Erythroblast (primary cell): ENCODE measurements around the gene DNAH10.

Experiments used
- DNase-seq, 2 experiments: peaks; one replicate each; lab custom pipeline; 2025; lab: John Stamatoyannopoulos, UW
- GATA1 ChIP-seq: IDR thresholded peaks from 2 replicates; pipeline ENCODE4 v1.6.1; 2011; ENCODE audit warnings: low read depth, mild to moderate bottlenecking, control low read depth, low read length, moderate library complexity
- POLR2A ChIP-seq: IDR thresholded peaks from 2 replicates; pipeline ENCODE4 v1.6.1; 2011; ENCODE audit warnings: mild to moderate bottlenecking, low read length

DNAH10 gene

GRCh38 chr12:123794027-123794426 lies 31.9 kb downstream of the DNAH10 start:
- TF ChIP-seq GATA1 = no peak
- TF ChIP-seq POLR2A = no peak
- DNase-seq = no peak

- DNase-seq = no peak
- TF ChIP-seq POLR2A (no peak), GATA1 (no peak)
Measured at GRCh38 chr12:123798518-123798917, 36.4 kb downstream of the DNAH10 start.

- no peak for DNase-seq
- TF ChIP-seq GATA1 (no peak), POLR2A (no peak)
Measured at GRCh38 chr12:123799227-123799626, 37.1 kb downstream of the DNAH10 start.

- TF ChIP-seq GATA1 = no peak
- no peak for TF ChIP-seq POLR2A
- peak; percentile 16 to 28 for DNase-seq
Measured at GRCh38 chr12:123801573-123802178, 39.6 kb downstream of the DNAH10 start.

DNA sequence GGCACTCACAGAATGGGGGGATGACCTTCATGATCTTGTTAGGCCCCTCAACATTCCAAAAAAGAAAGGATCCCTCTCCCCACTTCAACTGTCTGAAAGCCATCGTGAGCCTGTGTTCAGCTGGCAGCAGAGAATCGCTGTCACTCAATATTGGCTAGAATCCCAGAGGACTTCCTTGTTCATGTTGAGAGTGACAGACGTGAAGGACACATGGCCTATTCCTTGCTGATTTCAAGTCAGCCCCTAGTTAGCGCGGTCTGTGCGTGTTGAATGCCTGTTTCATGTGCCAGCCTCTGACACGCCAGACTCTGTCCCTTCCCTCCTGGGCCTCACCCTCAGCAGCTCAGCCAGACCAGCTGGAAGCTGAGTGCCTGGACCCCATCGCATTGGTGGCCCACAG lies 43.1 kb downstream of the DNAH10 start:
- DNase-seq = no peak
- TF ChIP-seq GATA1 = no peak

DNA sequence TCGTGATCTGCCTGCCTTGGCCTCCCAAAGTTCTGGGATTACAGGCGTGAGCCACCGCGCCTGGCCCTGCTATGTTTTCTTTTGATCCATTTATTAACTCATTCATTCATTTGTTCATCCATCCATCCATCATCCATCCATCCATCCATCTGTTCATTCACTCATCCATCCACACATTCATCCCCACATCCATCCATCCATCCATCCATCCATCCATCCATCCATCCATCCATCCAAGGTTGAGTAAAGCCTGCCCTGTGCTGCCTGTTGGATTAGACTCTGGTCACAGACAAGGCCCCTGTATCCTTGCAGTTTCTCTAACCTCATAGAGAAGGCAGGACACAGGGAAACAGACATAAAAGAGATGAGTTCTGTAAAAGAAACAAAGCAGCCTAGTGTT lies 44.9 kb downstream of the DNAH10 start:
- TF ChIP-seq POLR2A (no peak), GATA1 (no peak)
- DNase-seq = no peak

DNA sequence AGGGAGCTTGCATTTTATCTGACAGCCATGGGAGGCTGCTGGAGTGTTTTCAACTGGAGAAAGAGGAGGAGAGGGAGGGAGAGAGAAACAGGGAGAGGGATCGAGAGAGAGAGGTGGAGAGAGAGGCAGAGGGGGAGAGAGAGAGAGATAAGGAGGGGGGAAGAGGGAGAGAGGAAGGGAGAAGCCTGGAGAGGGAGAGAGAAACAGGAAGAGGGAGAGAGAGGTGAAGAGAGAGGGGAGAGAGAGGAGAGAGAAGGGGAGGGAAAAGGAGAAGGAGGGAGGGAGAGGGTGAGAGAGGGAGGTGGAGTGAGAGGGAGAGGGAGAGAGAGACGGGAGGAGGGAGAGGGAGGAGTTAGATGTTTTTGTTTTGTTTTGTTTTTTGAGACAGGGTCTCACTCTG lies 45.6 kb downstream of the DNAH10 start:
- DNase-seq = no peak
- TF ChIP-seq GATA1 (no peak), POLR2A (no peak)

GRCh38 chr12:123808167-123808566 lies 46.1 kb downstream of the DNAH10 start:
- TF ChIP-seq GATA1 = no peak
- DNase-seq = peak in 1 of 2 experiments; percentile 4

- no peak for DNase-seq
- TF ChIP-seq GATA1 (no peak), POLR2A (no peak)
Measured at GRCh38 chr12:123813349-123813748, 51.2 kb downstream of the DNAH10 start.

GRCh38 chr12:123815968-123816367 lies 53.9 kb downstream of the DNAH10 start:
- TF ChIP-seq POLR2A (no peak), GATA1 (no peak)
- no peak for DNase-seq

DNA sequence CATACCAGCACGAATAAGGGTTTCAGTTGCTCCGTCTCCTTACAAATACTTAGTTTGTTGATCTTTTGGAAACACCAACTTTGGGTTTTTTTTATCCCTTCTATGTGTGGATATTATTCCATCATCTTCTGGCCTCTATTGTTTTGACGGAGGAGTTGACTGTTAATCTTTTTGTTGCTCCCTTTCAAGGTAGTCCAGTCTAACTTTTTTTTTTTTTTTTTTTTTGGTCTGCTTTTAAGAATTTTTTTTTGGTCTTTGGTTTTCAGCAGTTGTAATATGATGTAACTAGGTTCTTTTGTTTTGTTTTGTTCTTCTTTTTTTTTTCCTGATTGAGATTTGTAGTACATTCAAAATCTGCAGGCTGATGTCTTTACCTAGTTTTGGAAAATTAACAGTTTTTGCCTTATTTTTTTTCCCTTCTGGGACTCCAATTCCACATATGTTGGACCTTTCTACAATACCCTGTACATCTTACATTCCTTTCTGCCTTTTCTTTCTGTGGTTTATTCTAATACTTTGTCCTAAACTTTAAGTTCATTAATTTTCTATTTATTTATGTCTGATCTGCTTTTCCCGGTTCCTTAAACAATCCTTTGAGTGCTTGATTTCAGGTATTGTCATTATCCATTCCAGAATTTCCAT lies 54.9 kb downstream of the DNAH10 start:
- no peak for DNase-seq

DNA sequence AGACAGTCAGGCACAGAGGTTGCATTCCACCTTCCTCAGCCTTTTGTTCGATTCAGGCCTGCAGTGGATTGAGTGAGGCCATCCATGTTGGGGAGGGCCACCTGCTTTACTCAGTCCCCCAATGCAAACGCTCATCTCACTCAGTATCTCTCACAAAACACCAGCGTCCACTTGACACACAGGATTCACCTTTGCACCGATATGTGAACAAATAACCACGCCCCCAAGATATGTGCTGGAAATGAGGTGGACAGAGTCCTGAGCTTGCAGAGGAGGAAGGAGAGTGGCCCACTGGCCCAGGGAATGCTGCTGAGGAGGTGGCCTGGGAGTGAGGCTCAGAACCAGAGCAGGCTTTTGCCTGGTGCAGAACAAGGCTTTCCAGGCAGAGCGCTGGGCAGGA lies 60.7 kb downstream of the DNAH10 start:
- TF ChIP-seq GATA1 (no peak), POLR2A (no peak)
- no peak for DNase-seq

More for the DNA sequence above, 54.9 kb downstream of the DNAH10 start:
- no peak for TF ChIP-seq POLR2A
- no peak for TF ChIP-seq GATA1

DNA sequence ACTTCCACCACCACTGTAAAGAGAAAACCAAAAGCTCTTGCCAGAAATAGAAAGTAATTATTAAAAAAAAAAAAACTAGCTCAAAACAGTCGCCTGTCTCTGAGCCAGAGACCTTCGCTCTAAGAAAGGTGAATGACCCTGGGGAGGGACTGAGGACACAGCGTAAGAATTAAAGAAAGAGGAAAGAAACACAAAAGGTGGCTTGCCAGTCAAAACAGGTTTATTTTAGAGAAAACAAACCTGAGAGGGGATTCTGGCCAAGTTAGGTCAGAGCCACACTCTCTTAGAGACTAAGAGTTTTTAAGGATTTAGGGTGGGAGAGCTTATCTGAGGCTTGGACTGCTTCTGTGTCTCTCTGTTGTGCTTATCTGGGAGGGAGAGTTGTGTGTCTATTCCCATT lies 66.0 kb downstream of the DNAH10 start:
- DNase-seq = no peak
- TF ChIP-seq GATA1 = no peak
- no peak for TF ChIP-seq POLR2A

DNA sequence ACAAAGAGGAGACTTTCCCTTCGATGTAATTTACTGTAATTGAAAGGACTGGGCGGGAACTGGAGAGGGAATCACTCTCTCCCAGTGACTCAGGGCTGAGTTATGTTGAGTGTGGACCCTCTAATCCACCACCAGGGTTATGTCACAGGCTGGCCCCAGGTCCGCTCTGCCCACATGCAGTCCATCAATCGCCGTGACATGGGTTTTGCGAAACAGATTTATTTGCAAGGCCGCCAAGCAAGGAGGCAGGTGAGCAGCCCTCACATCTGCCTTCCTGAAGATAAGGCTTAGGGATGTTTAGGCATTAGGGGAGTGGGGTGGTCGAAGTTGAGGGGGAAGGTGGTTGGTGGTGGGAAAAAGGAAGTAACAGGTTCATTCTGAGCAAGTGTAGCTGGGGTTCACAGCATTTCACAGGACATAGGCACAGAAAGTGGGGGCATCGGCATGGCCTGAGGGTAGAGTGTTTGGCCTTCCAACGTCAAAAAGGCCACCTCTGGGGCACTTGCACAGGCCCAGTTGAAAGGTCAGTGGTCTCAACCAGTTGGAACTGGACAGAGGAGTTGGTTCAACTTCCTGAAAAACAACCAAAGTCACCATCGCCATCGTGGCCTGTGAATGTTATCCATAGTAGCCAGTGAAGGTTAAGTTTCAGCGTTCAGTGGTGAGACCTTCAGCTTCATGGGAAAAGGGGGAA lies 66.9 kb downstream of the DNAH10 start:
- TF ChIP-seq POLR2A (no peak), GATA1 (no peak)
- DNase-seq = no peak

- TF ChIP-seq POLR2A = no peak
- TF ChIP-seq GATA1 = no peak
Measured at GRCh38 chr12:123829561-123829960, 67.5 kb downstream of the DNAH10 start.

More at GRCh38 chr12:123829561-123829960, 67.5 kb downstream of the DNAH10 start:
- DNase-seq = no peak
